Loucy (cell line): ENCODE results near the gene CAMK1.

ENCODE experiments used
- H2AFZ ChIP-seq: fragments of 200-600 bp; sonication (generic); 2 replicates; pipeline ENCODE4 v1.6.0; 2016; ENCODE audit warnings: antibody characterized with exemption, mild to moderate bottlenecking, low read length, moderate library complexity
- H3F3A ChIP-seq: fragments of 200-600 bp; 2 replicates; pipeline ENCODE4 v1.6.0; 2016; ENCODE audit warnings: antibody characterized with exemption, low read depth, mild to moderate bottlenecking
- H3K27me3 ChIP-seq: fragments of 200-600 bp; sonication (generic); 2 replicates; pipeline ENCODE4 v1.6.1; 2014; ENCODE audit warnings: low read length, mild to moderate bottlenecking; ENCODE audit not compliant: insufficient read depth, poor library complexity, severe bottlenecking
- H3K36me3 ChIP-seq: fragments of 200-600 bp; sonication (generic); 2 replicates; pipeline ENCODE4 v1.6.1; 2016; ENCODE audit warnings: low read length; ENCODE audit not compliant: insufficient read depth
- H3K4me1 ChIP-seq: fragments of 200-600 bp; sonication (generic); 2 replicates; pipeline ENCODE4 v1.5.1; 2014; ENCODE audit warnings: low read length, mild to moderate bottlenecking; ENCODE audit not compliant: insufficient read depth, poor library complexity, severe bottlenecking
- H3K4me2 ChIP-seq: fragments of 200-600 bp; sonication (generic); 2 replicates; pipeline ENCODE4 v1.6.0; 2014; ENCODE audit warnings: antibody characterized with exemption, low read length, low read depth, mild to moderate bottlenecking; ENCODE audit not compliant: poor library complexity, severe bottlenecking
- H3K4me3 ChIP-seq: fragments of 200-600 bp; sonication (generic); 2 replicates; pipeline ENCODE4 v1.5.1; 2014; ENCODE audit warnings: low read length, mild to moderate bottlenecking, mixed read lengths; ENCODE audit not compliant: poor library complexity, severe bottlenecking
- H3K79me2 ChIP-seq: fragments of 200-600 bp; sonication (generic); 2 replicates; pipeline ENCODE4 v1.6.1; 2014; ENCODE audit warnings: low read length; ENCODE audit not compliant: insufficient read depth
- H3K9ac ChIP-seq: fragments of 200-600 bp; sonication (generic); 2 replicates; pipeline ENCODE4 v1.6.0; 2014; ENCODE audit warnings: mild to moderate bottlenecking, low read depth, low read length, moderate library complexity; ENCODE audit not compliant: poor library complexity, severe bottlenecking
- H3K9me2 ChIP-seq: fragments of 200-600 bp; sonication (generic); replicated peaks from 2 replicates; pipeline ENCODE4 v1.6.1; 2016; ENCODE audit warnings: low read depth, low read length, mixed read lengths
- H3K9me3 ChIP-seq: fragments of 200-600 bp; sonication (generic); 2 replicates; pipeline ENCODE4 v1.6.1; 2014; ENCODE audit warnings: mild to moderate bottlenecking, antibody characterized with exemption, low read length, low read depth; ENCODE audit not compliant: insufficient read depth
- H4K20me1 ChIP-seq: fragments of 200-600 bp; sonication (generic); 2 replicates; pipeline ENCODE4 v1.6.0; 2014; ENCODE audit warnings: antibody characterized with exemption, low read length, mild to moderate bottlenecking; ENCODE audit not compliant: insufficient read depth, poor library complexity, severe bottlenecking
- CTCF ChIP-seq: fragments of 200-600 bp; sonication (generic); conservative IDR thresholded peaks from 2 replicates; pipeline ENCODE4 v1.5.1; 2014; ENCODE audit warnings: mild to moderate bottlenecking, antibody characterized with exemption, low read length
- EZH2phosphoT487 ChIP-seq: fragments of 200-600 bp; IDR thresholded peaks from 2 replicates; pipeline ENCODE4 v1.6.1; 2018; ENCODE audit warnings: antibody characterized with exemption, mild to moderate bottlenecking, moderate library complexity, borderline replicate concordance

The CAMK1 gene

GRCh38 chr3:9781978-9782603 lies 12.3 kb upstream of the CAMK1 start:
- Histone ChIP-seq H3K9me3 (no peaks in the 10 kb centered on the region), H3K4me1 (peaks cover 63% of the 10 kb centered on the region), H4K20me1 (no peaks in the 10 kb centered on the region), H3K9ac (peak overlapping the region; percentile 75), H3K36me3 (peaks cover 3% of the 10 kb centered on the region; the same call in 1 of the 2 replicates), H3K79me2 (peaks cover 4% of the 10 kb centered on the region; the same call in 1 of the 2 replicates), H3F3A (peaks cover 13% of the 10 kb centered on the region), H3K4me2 (peak overlapping the region; percentile 92), H3K4me3 (peak overlapping the region; percentile 17), H3K27me3 (no peaks in the 10 kb centered on the region), H3K9me2 (no peaks in the 10 kb centered on the region), H2AFZ (no peak overlapping the region)
- TF ChIP-seq CTCF (no peak), EZH2phosphoT487 (no peak)

GRCh38 chr3:9781551-9781950 lies 11.8 kb upstream of the CAMK1 start:
- Histone ChIP-seq H3K4me3 (peak overlapping the region; percentile 61), H2AFZ (no peak overlapping the region), H3K36me3 (peaks cover 3% of the 10 kb centered on the region; the same call in 1 of the 2 replicates), H3K9ac (peak overlapping the region; percentile 75), H4K20me1 (no peaks in the 10 kb centered on the region), H3K9me2 (no peaks in the 10 kb centered on the region), H3F3A (peaks cover 13% of the 10 kb centered on the region), H3K4me1 (peaks cover 65% of the 10 kb centered on the region), H3K79me2 (peaks cover 4% of the 10 kb centered on the region; the same call in 1 of the 2 replicates), H3K4me2 (peak overlapping the region; percentile 92), H3K27me3 (no peaks in the 10 kb centered on the region), H3K9me3 (no peaks in the 10 kb centered on the region)
- TF ChIP-seq EZH2phosphoT487 (no peak), CTCF (no peak)

- Histone ChIP-seq H4K20me1 (no peaks in the 10 kb centered on the region), H3K4me1 (peaks cover 60% of the 10 kb centered on the region), H3K36me3 (peaks cover 3% of the 10 kb centered on the region; the same call in 1 of the 2 replicates), H3K9me2 (no peaks in the 10 kb centered on the region), H3K27me3 (no peaks in the 10 kb centered on the region), H3K79me2 (peaks cover 4% of the 10 kb centered on the region; the same call in 1 of the 2 replicates), H3K4me3 (peak overlapping the region; percentile 61), H2AFZ (no peak overlapping the region), H3K9ac (peak overlapping the region; percentile 75), H3K9me3 (no peaks in the 10 kb centered on the region), H3F3A (peaks cover 13% of the 10 kb centered on the region), H3K4me2 (peak overlapping the region; percentile 92)
- TF ChIP-seq CTCF (no peak), EZH2phosphoT487 (no peak)
These were observed 11.2 kb upstream of the CAMK1 start for GRCh38 chr3:9780910-9781309.
